ENCODE results near the gene DNAJC5.
"Not testable (repeated sequence)": the region's sequence is repeated elsewhere in the genome, so short reads cannot be mapped to it uniquely, and the experiment has no call there.

DNAJC5 gene

DNA sequence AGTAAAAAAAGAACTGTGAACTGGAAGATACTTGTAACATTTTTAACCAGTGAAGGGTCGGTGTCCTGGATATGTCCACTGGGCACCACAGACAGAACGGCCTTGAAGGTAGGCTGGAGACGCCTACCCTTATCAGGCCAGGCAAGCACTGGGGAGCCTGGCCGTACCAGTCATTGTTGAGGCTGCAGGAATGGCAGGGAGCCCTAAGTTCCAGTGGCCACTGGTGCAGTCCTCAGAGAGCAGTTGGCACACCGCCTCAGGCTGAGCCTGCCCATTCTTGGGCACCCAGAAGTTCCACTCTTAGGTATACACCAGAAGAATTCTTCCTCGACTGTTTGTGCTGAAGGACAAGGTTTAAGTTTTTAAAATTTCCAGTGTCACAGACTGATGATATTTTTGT, 20.5 kb downstream of the DNAJC5 start:
- no peak for DNase-seq

DNA sequence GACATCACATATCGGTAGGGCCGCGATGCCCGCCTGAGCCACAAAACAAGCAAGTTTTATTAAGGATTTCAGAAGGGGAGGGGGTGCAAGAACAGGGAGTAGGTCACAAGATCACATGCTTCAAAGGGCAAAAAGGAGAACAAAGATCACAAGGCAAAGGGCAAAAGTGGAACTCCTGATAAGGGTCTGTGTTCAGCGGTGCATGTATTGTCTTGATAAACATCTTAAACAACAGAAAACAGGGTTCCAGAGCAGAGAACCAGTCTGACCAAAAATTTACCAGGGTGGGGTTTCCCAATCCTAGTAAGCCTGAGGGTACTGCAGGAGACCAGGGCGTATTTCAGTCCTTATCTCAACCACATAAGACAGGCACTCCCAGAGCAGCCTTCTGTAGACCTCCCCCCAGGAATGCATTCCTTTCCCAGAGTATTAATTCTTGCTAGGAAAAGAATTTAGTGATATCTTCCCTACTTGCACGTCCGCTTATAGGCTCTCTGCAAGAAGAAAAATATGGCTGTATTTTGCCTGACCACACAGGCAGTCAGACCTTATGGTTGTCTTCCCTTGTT, 21.5 kb downstream of the DNAJC5 start:
- DNase-seq = not testable (repeated sequence)

DNA sequence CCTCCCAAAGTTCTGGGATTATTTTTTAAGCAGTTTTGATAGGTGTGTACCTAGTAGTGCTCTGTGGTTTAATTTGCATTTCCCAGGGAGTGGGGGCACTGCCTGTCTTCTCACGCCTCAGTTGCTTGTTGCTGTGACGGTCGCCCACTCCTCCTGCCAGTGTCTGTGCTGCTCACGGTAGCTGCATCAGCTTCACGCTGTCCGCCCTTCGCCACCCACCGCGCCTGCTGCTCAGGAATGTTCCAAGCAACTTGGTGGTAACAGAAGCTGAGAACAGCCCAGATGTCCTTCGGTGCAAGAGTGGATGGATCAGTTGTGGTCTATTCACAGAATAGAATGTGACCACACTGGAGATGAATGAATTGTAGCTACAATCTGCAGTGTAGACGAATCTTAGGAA, 22.9 kb downstream of the DNAJC5 start:
- no peak for DNase-seq

DNA sequence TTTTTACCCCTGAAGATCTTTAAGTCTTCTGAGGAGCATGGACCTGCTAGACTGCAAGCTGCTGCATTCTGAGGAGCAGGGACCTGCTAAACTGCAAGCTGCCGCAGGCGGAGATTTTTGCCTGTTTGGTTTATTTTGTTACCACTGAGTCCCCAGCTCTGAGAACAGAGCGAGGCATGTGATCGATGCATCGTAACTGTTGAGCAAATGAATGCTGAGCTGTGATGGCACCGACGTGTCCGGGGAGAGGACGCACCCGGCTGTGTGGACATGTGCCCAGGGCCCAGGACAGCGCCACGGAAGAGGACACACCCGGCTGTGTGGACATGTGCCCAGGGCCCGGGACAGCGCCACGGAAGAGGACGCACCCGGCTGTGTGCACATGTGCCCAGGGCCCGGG, 24.2 kb downstream of the DNAJC5 start:
- no peak for DNase-seq

GRCh38 chr20:63920226-63920625, 25.3 kb downstream of the DNAJC5 start:
- DNase-seq = no peak

GRCh38 chr20:63923651-63924050, 28.7 kb downstream of the DNAJC5 start:
- DNase-seq = no peak

DNA sequence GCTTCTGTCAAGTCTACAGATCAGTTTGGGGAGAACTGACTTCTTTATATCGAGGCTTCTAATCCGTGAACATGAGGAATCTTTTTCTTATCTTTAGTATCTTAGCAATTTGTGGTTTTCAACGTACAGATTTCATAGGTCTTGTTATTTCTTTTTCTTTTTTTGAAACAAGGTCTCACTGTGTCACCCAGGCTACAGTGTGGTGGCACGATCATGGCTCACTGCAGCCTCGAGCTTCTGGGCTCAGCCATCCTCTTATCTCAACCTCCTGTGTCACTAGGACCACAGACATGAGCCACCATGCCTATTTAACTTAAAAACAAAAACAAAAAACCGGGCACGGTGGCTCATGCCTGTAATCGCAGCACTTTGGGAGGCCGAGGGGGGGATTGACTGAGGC, 29.3 kb downstream of the DNAJC5 start:
- DNase-seq = no peak

DNA sequence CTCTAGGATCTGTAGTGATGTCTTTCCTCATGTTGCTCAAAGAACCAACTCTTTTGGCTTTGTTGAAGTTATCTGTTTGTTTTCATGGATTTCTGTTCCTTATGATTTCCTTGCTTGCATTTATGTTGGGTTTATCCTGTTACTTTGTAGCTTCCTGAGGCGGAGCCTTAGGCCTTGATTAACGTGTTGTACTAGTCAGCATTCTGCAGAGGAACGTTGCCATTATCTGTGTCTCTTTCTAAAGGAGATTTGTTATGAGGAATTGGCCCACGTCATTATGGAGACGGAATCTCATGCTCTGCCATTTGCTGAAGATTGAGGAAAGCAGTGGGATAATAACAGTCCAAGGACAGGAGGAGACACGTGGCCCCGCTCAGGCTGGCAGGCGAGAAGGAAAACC, 31.4 kb downstream of the DNAJC5 start:
- DNase-seq = no peak

DNA sequence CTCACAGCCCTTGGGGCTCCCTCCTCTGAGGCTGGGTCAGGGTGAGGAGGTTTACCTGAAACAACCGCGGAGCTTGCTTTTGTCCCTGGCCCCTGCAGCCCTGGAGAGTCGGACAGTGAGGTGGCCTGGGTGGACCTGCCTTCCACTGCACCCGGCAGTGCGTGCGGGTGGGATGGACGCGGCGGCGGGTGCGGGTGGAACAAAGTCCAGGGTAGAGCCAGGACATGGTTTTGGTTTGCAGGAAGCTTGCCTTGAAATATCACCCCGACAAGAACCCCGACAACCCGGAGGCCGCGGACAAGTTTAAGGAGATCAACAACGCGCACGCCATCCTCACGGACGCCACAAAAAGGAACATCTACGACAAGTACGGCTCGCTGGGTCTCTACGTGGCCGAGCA, 34.1 kb downstream of the DNAJC5 start:
- DNase-seq = no peak

DNA sequence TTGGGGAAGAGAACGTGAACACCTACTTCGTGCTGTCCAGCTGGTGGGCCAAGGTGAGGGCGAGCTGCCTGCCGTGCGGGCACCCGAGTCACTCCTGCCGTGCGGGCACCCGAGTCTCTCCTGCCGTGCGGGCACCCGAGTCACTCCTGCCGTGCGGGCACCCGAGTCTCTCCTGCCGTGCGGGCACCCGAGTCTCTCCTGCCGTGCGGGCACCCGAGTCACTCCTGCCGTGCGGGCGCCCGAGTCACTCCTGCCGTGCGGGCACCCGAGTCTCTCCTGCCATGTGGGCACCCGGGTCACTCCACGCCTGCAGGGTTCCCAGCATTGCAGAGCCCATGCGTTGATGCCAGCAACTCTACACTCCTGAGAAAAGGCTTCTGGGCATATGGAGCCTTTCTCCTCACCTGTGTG, 34.6 kb downstream of the DNAJC5 start:
- not testable (repeated sequence) for DNase-seq

DNA sequence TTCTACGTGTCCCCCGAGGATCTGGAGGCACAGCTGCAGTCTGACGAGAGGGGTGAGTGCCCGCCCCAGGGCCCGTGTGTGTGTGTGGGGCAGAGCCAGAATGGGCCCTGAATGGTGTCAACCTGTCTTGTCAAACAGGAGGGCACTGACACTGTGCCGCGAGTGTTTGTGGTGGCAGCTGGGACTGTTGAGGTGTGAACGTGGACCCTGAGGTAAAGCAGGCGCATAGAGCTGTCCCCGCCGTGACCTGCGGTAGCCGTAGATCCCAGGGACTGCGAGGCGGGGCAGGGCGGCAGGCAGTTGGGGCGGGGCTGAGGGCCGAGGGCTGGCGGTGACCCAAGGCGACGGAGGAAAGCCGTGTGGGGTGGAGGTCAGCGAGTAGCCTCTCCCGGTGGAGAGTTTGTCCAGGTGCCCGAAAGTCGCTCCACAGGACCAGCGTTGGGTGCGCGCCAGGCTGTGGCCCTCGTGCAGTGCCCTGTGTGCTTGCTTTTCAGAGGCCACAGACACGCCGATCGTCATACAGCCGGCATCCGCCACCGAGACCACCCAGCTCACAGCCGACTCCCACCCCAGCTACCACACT, 36.1 kb downstream of the DNAJC5 start:
- no peak for DNase-seq

DNA sequence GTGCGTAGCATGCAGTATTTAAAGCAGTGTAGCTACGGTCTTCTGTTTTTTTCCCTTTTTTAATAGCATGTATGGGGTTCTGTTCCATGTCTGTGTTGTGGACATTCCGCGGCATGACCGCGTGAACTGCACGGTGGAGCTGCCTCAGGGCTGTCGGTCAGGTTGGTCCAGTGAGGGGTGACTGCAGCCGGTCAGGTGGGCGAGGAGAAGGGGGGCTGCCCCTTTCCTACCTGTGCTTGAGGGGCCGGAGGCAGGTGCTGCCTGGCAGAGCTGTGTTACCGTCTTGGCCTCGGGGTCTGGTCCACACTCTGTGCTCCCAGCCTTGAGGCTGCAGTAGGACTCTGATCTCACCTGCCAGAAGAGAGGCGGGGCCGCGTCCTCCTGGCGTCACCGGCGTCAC, 36.8 kb downstream of the DNAJC5 start:
- DNase-seq = no peak

GRCh38 chr20:63932606-63933160, 37.8 kb downstream of the DNAJC5 start:
- DNase-seq = no peak

DNA sequence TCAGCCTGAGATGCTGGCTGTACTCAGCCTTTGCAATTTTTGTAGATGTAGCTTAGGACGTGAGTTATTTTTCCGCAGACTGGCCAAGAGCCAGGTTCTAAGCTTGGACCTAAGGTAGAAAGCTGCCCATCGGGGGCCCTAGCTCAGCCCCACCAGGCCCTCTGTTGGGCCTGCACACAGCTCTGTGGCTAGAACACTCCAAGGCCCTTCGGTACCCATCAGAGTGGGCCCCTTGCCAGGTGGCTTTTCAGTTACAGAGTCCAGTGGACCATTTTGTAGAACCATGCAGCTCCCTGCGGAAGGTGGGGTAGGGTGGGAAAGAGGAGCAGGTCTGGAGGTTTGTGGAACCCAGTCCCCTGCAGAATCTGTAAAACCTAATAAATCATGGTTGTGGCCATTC, 38.7 kb downstream of the DNAJC5 start:
- DNase-seq = no peak

- DNase-seq = no peak
Observed at GRCh38 chr20:63934271-63935068, 39.5 kb downstream of the DNAJC5 start.

DNA sequence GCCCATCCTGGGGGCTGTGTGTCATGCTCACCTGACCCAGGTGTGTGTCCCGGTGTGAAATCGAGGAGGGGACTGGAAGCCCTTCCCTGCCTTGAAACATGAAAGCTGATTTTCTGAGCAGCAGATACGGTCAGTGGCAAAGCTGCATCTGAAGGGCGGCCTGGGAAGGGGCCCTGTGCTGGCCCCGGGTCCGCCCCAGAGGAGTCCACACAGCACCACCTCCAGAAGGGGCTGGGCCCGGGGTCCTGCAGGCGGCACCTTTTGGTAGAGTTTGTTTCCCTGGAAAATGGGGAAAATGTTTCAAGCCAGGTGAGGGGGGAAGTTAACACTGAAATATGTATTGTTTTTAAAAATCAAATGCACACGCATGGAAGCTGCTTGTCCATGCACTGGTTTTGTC, 40.5 kb downstream of the DNAJC5 start:
- no peak for DNase-seq

DNA sequence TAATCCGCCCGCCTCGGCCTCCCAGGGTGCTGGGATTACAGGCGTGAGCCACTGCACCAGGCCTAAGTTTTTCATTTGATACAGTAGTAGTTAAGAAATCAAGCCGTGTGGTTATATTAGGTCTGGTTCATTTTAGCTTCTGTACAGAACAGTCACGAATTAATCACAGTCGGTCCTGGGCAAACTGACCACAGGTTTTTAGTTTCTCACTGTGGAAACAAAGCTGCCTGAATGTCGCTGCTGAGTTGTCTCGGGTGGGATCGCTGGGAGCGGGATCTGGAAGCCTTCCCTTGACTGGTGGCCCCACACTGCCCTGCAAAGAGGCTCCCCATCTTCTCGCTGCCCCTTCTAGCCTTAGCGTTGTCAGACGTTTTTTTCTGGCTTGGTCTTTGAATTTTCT, 42.7 kb downstream of the DNAJC5 start:
- no peak for DNase-seq

DNA sequence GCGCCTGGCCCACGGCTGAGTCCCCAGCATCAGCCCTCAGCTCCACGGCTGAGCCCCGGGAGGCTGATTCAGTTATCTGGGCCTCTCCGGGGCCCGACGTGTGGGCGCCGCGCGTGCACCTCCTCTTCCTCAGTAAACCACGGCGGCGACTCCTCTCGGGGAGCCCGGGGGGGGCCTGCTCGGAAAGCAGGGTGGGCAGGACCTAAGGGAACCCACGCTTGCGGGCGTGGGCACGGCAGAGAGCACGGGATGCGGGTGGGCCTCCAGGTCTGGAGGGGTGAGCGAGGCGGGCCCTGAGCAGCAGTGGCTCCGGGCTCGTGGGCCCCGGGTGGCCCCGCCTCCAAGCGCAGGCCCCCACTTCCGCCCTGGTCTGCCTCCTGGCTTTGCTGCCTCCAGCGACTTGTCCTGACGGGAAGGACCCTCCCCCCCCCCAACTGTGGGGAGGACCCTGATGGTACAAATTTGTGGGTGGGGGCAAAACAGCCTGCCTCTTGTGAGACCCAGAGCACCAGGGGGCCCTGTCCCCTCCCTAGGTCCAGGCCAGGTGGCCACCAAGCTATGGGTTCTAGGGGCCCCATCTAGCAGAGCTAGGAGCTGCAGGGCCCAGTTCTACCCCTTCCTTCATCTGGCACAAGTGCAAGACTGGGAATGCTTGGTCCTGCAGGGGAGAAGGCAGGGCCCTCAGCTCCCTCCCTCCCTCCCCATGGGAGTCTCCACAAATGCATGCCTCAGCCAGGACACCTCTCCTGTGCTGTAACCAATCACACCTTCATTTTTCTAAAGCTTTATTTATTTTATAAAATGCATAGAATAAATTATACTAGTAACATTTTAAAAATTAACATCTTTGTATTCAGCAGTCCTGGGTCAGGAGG, 44.4 kb downstream of the DNAJC5 start:
- no peak for DNase-seq

DNA sequence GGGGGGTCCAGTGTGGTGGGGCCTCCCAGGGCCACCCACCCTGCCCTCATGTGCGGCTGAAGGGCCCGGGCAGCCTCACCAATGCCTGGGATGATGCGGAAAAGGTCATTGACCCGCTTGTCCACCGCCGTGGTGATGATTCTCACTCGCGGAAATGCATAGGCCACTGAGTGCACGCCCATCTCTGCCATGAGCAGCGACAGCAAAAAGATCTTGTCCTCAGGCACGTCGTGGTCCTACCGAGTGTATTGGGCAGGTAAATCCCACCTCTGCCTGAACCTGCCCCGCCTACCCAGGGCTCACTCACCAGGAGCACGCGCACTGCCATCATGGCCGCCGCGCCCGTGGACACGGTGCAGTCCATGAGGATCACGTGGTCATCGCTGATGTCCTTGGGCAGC, 45.1 kb downstream of the DNAJC5 start:
- no peak for DNase-seq

DNA sequence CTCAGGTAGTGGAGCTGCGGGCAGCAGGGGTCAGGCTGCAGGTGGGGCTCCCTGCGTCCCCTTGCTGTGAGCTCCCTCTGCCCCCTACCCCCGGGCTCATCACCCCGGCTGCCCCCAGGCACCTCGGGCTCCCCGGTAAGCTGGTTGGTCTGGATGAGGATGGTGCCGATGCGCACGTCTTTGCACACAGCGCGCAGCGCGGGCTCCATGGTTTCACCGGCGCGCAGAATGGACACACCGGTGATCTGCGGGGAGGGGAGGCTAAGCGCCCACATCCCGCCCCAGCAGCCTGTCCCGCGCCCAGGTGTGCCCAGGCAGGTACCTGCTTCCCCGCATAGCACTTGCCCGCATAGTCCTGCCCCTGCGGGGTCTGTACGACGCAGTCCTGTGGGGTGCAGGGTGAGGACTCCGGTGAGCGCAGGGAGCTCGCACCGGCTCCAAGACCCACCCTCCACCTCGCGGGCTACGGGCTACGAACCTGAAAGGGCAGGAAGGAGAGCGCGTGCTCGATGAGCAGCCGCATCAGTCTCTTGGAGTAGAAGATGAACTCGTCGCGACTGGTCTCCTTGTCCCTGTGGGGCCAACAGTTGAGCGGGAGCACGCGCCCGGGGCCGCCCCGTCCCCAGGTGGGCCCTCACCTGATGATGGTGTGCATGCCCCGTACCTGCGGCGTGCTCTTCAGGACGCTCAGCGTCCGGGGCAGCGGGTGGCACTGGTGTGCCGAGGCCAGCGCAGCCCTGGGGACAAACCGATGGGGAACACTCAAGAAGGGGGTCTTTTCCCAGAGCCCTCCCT, 45.7 kb downstream of the DNAJC5 start:
- no peak for DNase-seq

GRCh38 chr20:63941282-63942081, 46.6 kb downstream of the DNAJC5 start:
- DNase-seq = no peak
